Loucy (cell line): ENCODE measurements around the gene SLC9A2.

ENCODE experiments used
- EZH2phosphoT487 ChIP-seq: fragments of 200-600 bp; IDR thresholded peaks from 2 replicates; pipeline ENCODE4 v1.6.1; 2018; ENCODE audit warnings: antibody characterized with exemption, mild to moderate bottlenecking, moderate library complexity, borderline replicate concordance
- TF ChIP-seq, protein P1 (sequence below): fragments of 200-600 bp; sonication (generic); conservative IDR thresholded peaks from 2 replicates; pipeline ENCODE4 v1.5.1; 2014; ENCODE audit warnings: mild to moderate bottlenecking, antibody characterized with exemption, low read length

DNA sequence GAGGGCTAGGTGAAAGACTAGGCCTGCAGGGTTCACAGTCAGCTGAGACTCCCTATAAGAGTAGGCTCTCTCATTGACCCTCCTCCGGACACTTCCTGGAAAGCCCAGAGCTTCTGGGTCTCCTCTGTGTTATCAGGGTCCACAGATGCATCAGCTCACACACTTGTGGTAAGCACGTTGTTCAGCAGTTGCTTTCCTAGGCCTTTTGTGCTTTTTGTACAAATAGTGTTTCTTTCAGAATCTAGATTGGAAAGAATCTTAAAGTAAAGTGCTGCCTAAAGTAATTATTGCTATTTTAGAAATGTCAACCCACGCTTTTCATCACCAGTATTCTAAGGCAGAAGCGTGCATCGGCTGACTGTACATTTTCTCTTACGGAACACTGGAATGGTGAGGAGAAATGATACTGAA is 15.5 kb downstream of the SLC9A2 start:
- TF ChIP-seq, protein P1, sequence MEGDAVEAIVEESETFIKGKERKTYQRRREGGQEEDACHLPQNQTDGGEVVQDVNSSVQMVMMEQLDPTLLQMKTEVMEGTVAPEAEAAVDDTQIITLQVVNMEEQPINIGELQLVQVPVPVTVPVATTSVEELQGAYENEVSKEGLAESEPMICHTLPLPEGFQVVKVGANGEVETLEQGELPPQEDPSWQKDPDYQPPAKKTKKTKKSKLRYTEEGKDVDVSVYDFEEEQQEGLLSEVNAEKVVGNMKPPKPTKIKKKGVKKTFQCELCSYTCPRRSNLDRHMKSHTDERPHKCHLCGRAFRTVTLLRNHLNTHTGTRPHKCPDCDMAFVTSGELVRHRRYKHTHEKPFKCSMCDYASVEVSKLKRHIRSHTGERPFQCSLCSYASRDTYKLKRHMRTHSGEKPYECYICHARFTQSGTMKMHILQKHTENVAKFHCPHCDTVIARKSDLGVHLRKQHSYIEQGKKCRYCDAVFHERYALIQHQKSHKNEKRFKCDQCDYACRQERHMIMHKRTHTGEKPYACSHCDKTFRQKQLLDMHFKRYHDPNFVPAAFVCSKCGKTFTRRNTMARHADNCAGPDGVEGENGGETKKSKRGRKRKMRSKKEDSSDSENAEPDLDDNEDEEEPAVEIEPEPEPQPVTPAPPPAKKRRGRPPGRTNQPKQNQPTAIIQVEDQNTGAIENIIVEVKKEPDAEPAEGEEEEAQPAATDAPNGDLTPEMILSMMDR: no peak
- no peak for TF ChIP-seq EZH2phosphoT487
